ENCODE measurements around the gene PDE4D.

GRCh38 chr5:59486508-59486907 lies 407.0 kb downstream of the PDE4D start:
- TF ChIP-seq POLR2A (IDR thresholded peaks at IDR 0.05) (no peak), CTCF (IDR thresholded peaks at IDR 0.05) (no peak)

Measured in tibial nerve (tissue), 3 donors.